ENCODE data around the gene CLDN25.

GRCh38 chr11:113752932-113753331, 26.7 kb upstream of the CLDN25 start:
- TF ChIP-seq CTCF (IDR thresholded peaks at IDR 0.05) (no peak), POLR2A (IDR thresholded peaks at IDR 0.05) (no peak)
